Measurements from ENCODE around the gene L3MBTL1.
"Not testable (repeated sequence)": the region's sequence is repeated elsewhere in the genome, so short reads cannot be mapped to it uniquely, and the experiment has no call there.

L3MBTL1 gene

DNA sequence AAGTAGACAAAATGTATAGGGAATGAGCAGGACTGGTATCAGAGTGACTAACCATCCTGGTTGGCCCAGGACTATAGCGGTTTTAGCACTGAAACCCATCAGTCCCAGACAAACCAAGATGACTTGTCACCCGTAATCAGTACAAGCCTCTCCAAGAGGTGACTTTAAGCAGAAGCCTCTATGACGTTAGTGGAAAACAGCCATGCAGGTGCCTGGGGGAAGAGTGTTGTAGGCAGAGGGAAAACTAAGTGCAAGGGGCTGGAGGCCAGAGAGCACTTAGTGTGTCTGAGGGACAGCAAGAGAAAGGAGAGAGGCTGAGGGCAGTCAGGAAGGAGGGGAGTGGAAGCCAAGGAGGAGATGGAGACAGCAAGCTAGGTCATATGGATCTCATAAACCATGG, 53.5 kb downstream of the L3MBTL1 start:
- DNase-seq: no peak

DNA sequence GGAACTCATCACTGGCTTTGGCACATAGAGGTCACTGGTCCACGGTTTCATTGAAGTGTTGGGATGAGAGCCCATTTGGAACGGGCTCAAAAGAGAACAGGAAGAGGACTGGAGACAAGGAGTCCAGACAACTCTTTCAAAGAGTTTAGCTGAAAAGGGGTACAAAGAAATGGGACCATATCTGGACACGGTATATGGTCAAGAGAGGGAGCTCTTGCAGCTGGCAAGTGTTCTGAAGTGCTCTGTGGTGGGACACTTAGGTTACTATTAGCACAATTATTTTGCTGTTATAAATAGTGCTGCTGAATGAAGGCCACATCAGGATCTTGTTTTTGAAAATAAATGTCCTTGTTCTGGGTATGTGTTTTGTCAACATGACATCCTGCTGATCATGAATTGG, 55.9 kb downstream of the L3MBTL1 start:
- DNase-seq: no peak

DNA sequence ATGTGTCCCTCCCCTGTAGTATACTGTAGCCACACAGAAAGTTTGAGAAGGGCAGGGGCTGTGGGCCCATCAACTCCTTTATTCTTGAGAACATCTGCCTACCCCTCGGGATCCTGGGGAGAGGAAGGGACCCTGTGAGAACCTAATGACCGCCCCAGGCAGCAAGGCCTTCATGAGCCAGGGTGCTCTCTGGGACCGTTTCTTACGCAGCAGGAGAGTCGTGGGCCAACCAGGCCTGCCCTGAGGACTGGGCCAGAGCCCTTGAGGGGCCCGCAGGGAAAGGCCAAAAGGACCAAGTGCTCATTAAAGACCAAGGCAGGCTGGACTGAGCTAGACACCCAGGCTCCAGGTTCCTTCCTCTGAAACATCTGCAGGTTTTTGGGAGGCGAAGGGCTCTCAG, 56.5 kb downstream of the L3MBTL1 start:
- DNase-seq: no peak

DNA sequence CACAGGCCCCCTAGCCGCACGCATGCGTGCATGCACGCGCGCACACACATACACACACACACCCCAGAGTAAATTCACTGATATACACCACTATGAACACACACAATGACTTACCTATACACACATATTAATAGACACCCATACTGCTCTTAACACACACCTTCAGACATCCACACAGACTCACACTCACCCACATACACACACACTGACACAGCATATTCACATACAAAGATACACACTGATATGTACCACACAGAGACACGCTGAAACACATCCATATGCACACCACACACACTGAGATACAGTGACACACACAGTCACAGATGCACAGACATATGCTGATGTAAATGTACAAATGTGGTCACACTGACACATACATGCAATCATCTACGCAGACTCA, 57.0 kb downstream of the L3MBTL1 start:
- DNase-seq: no peak

DNA sequence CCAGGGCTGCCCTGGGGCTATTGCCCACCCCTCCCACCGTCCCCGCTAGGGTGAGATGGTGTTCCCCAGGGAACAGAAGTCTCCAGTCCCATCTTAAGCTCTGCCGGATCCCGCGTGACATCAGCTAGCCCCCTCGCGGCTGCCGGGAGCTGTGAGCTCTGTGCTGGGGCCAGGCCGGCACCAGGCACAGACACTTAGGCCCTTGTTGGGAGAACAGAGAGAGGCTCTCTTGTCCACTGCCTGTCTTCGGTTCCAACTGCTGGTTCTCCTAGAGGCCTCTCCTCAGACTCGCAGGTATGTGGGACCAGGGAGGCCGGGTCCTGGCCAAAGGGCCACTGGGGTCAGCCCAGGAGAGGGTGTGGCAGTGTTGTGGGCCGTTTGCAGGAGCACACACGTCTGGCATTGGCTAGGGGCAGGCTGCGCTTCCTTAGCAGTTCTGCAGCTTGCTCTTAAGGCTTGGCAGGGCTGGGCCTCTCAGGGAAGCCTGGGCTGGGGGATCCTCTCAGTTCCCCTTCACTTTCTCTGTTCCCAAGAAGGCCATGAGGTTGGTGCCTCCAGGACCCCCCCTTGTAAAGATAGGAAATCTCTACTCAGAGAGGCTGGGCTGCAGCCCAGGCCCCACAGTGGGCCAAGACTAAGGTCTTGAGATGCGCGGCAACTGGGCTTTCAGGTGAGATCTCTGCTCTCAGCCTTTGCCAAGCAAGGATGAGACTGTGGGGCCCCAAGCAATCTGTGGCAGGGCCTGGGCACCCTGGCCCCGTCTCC, 57.7 kb downstream of the L3MBTL1 start:
- peak; percentile 12 for DNase-seq

DNA sequence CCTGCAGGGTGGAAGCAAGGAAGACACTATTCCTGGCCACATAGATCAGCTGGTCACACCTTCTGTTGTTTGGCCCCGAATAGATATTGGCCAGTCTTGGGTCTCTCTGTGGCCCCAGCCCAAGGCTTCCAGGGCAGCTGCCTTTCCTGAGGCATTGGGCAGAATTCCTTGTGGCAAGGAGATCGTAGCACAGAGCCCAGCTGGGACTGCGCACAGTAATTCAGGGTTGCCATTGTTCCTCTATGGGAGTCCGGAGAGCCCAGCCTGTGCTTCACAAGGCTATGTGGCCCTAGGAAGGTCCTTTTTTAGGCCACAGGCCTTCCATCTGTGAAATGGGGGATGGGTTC, 58.2 kb downstream of the L3MBTL1 start:
- DNase-seq: no peak

DNA sequence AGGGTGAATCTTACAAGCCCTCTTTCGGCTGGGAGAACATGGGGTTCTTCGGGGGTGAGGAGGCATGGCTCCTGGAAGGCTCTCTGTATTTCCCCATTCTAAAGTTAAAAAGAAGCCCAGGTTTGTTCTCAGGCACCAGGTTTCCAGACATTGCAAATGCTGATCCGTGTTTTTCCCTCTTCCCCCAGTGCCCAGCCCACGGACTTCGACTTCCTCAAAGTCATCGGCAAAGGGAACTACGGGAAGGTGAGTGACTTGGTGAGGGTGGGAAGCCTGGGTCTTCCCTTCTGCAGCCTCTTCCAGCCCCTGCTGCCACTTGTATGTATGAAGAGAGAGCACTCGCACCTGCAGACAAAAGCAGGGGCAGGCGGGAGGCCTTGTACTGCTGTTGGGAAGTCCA, 60.0 kb downstream of the L3MBTL1 start:
- DNase-seq: no peak

DNA sequence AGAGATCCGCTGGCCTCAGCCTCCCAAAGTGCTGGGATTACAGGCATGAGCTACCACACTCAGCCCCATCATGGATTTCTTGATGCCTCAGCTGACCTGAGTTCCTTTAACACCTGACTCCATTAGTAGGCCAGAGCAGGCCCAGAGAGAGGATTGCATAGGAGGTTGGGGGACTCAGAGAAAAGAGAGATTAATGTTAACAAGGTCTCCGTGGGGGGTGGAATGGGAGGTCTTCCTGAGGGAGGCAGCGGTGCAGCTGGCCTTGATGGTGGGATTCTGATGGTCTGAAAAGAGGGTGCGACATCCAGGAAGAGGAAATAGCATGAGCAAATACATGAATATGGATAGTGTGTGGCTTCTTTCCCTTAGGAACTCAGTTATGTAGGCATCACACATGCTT, 61.2 kb downstream of the L3MBTL1 start:
- no peak for DNase-seq

DNA sequence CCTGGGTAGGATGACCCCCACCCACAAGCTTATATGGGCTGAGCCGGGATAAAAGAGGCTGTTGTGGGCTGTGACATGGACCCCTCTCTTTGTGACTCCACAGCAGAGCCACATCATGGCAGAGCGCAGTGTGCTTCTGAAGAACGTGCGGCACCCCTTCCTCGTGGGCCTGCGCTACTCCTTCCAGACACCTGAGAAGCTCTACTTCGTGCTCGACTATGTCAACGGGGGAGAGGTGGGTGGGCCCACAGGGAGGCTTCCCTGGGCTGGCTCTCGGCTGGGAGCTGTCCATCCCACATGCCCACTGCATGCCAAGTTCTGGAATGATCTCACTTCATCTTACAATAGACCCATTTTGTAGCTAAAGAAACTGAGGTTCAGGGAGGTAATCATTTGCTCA, 61.8 kb downstream of the L3MBTL1 start:
- DNase-seq: no peak

DNA sequence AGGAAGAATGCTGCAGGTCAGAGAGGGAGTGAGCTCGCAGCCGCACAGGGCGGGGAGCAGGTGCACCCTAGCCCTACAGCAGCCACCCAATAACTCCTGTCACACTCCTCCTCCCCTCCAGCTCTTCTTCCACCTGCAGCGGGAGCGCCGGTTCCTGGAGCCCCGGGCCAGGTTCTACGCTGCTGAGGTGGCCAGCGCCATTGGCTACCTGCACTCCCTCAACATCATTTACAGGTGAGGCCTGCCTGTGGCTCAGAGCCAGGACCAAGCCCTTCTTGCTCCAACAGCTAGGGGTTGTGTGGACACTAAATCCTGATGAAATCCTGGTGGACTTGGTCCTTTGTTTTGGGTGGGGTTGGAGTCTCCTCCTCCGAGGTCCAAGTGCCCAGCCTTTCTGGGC, 63.0 kb downstream of the L3MBTL1 start:
- DNase-seq: no peak

DNA sequence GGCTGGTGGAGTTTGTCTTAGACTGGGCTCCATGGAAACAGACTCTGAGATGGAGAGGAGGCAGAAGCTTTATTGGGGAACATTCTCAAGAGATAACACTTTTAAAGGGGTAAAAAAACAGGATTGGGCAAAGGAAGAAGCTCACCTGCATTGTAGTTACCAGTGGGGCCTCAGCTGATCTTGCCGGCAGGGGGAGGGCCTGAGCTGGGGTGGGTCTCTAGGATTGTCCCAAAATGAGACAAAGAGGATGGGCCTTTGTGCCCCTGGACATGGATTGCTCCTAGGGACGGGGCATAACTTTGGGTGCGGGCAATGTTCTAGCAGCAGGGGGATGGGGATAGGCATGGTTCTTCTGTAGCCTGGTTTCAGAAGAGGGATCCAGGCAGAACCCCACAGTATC, 63.8 kb downstream of the L3MBTL1 start:
- no peak for DNase-seq

DNA sequence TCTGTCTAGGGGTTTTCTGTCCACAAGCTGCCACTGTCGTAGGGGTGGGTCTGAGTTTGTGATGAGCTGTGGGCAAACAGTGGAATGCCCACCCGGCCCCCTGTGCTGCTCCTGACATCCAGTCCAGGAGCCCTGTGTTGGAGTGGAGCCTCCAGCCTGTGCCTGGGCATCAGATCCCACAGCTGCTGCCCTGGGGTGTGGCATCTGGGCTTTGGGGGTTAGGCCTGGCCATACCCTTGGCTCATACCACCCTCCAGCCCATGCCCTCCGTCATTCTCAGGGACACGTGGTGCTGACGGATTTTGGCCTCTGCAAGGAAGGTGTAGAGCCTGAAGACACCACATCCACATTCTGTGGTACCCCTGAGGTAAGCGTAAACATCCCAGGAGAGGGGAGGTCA, 64.3 kb downstream of the L3MBTL1 start:
- no peak for DNase-seq

DNA sequence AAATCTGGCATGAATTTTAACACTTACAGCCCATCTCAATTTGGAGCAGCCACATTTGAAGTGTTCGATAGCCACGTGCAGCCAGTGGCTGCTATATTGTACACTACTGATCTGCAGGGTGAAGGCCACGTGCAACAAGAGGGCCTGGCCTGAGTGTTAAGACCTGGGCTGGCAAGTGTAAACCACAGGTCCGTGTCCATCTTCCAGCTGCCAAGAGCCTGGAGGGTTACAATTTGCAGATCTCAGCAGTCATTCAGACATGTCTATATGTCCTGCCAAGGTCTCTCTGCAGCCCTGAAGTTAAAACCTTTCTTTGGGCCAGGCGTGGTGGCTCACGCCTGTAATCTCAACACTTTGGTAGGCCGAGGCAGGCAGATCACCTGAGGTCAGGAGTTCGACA, 65.4 kb downstream of the L3MBTL1 start:
- DNase-seq: no peak

DNA sequence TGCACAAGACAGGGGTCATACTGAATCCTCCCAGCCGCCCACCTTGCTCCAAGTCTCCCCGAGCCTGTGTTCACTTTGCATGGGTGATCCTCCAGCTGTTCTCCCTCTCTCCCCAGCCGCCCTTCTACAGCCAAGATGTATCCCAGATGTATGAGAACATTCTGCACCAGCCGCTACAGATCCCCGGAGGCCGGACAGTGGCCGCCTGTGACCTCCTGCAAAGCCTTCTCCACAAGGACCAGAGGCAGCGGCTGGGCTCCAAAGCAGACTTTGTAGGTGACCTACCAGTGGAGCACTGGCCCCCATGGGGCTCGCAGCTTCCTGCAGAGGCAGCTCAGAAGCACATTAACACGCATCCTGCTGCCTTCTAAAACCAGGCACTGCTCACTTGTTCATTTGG, 68.6 kb downstream of the L3MBTL1 start:
- no peak for DNase-seq

DNA sequence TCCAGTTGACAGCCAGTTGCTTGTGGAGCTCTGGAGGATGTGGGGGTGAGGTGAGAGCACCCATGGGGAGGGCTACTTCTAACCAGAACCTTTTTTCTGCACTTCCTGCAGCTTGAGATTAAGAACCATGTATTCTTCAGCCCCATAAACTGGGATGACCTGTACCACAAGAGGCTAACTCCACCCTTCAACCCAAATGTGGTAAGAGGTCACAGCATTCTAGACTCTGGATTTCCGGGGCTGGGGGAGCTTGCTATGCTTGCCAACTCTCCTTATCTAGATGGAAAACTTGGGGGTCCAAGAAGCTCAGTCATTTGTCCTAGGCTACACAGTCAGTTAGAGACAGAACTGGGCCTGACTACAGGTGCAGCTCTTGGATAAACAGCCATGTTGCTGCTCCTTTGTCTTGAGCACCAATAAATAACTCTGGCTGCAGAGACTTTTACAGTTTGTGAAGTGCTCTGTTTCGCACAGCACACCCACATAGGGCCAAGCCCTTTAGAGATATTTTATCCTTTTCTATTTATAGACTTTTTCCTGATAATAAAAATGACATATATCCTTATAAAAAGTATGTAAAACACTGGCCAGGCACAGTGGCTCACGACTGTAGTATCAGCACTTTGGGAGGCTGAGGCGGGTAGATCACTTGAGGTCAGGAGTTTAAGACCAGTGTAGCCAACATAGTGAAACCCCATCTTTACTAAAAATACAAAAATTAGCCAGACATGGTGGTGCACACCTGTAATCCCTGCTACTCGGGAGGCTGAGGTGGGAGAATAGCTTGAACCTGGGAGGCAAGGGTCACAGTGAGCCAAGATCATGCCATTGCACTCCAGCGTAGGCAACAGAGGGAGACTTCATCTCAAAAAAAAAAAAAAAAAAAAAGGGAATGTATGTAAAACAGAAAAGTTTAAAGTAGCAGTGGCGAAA, 72.6 kb downstream of the L3MBTL1 start:
- no peak for DNase-seq

DNA sequence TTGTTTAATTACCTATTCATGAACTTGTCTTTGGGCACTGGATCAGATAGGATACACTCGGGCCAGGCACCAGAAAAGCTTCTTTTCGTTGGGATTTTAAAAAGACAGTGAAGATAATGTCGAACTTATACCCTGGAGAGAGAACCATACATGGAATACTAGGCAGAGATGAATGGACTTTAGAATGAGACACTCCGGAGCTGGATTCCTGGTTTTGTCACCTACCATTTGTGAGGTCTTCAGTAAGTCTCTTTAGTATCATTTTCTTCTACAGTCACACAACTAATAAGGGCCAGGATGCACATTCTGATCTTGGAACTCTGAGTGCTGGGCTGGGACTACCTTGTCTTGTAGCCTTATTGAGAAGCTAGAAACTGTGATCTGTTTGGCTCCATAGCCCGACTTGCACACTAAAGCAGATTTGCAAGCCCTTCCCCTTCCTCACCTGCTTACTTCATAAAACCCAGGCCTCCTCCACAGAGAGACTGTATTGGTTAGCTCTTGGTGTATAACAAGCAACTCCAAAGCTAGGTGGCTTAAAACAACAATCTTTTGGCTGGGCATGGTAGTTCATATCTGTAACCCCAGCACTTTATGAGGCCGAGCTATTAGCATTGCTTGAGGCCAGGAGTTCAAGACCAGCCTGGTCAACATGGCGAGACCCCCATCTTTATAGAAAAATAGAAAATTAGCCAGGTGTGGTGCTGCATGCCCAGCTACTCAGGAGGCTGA, 75.8 kb downstream of the L3MBTL1 start:
- no peak for DNase-seq

DNA sequence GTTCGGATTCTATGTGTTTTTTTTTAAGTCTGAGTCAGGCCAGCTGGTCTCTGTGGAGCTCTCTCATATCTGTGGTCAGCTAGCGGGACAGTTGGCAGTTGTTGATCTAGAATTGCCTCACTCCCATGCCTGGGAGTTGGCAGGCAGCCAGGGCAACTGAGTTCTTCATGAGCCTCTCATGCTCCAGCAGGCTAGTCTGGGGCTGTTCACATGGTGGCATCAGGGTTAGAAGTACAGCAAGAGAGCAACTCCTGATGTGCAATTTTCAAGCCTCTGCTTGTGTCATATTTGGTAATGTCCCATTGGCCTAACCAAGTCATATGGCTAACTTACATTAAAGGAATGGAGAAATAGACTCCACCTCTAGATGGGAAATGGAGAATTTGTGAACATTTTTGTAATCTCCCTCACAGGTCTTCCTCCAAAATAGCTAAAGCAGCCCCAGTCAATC, 76.5 kb downstream of the L3MBTL1 start:
- DNase-seq: no peak

DNA sequence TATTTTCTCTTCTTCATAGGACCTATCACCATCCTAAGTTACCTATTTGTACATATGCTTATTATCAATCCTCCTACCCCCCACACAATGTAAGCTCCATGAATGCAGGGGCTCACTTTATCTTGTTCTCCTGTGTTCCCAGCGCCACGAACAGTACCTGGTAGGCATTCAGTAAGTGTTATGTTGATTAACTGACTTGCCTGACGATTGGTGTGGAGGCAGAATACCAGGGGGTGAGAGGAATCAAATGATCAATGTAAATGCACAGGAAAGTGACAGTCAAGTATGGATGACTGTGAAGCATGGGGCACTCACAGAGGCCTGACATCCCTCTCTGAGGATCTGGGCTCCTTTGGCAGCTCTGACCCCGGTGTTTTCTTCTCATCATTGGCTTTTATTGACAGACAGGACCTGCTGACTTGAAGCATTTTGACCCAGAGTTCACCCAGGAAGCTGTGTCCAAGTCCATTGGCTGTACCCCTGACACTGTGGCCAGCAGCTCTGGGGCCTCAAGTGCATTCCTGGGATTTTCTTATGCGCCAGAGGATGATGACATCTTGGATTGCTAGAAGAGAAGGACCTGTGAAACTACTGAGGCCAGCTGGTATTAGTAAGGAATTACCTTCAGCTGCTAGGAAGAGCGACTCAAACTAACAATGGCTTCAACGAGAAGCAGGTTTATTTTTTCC, 77.1 kb downstream of the L3MBTL1 start:
- DNase-seq: no peak

DNA sequence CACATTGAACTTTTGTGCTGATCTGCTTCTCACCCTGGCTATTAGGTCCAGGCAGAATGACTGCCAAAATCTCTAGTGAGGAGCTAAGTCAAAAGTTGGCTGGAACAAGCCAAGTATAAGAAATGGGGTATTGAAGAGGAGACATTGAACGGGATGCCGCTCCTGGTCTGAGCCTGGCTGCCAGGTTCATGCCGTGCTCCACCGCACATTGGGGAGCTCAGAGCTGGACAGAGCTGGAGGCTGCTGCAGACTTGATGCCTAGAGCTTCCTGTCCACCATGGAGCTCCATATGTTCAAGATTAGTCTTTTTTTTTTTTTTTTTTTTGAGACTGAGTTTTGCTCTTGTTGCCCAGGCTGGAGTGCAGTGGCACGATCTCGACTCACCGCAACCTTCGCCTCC, 79.1 kb downstream of the L3MBTL1 start:
- DNase-seq: no peak

DNA sequence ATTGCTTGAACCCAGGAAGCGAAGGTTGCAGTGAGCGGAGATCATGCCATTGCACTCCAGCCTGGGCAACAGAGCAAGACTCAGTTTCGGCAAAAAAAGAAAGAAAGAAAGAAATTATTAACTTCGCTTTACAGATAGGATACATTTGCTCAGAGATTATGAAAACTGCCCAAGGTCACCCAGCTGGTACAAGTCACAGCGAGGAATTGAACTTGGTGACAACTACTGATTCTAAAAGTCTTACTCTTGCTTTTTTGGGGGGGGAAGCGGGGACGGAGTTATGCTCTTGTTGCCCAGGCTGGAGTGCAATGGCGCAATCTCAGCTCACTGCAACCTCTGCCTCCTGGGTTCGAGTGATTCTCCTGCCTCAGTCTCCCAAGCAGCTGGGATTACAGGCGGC, 81.0 kb downstream of the L3MBTL1 start:
- DNase-seq: not testable (repeated sequence)

DNA sequence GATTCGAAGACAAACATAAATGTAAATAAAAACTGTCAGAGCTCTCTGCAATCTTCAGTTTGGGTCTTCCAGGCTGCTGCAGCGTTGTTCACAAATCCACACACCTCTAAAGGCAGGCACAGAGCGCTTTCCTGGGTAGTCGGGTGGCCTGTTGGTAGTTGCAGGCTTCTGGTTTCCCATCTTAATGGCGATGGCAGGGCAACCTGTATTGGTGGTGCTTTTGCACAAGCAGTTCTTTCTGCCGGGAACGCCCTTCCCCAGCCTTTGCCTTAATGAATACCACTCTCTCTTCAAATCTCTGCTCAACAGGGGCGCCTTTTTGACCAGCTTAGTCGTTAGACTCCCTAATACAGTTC, 82.5 kb downstream of the L3MBTL1 start:
- DNase-seq: no peak

DNA sequence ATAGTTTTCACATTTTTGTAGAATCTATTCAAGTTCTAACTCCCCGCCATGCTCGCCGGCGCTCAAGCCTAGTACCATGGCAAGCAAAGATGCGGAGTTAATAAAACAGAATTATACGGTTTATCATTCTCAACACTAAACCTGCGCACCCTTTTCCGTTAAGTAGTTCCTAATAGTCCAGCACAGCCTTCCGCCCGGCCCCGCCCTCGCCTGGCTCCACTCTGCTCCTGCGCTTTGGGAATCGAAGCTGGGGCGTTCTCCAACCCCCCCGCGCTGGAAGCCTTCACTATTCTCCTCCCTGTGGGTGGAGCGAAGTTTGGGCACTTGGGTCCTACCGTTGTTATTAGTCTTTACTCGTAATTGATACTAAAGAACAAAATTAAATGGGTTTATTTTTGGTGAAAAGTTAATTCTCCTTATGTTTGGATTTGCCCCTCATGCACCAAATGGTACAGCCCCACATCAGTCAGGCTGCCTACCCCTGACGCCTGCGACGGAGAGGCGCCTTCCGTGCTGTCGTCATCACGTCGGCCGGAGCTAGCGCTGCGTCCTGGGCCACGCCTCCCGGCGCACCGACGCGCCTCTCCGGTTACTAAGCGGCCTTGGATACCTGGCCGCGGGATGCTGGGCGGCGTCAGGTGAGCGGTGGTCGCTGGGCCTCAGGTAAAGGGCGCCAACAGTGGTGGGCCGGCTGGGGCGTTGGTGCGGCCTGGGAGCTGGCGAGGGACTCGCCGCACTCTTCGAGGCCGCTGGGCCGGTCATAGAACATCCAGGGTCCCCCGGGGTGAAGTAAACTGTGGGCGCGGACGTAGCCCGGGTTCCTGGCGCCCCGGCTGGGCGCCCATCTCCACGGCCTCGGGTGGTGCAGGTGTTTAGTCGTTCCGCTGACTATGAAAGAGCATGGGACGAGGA, 83.2 kb downstream of the L3MBTL1 start, which contains the start of gene IFT52:
IFT52 (plus strand) TSS at position 546 of the 912 bp plus-strand sequence. CDS start 3,762 bp downstream, outside the sequence.
- peak; percentile 98 for DNase-seq

All from retina (tissue), 1 donor.